ENCODE measurements around the gene OPN1SW. TPM values are rescaled to one million over a fixed set of nuclear protein-coding genes. Genes with fewer than 3 reads are reported as not detected.

The OPN1SW gene
- total RNA-seq, 1 experiment from 2014 or later, result not detected

DNA sequence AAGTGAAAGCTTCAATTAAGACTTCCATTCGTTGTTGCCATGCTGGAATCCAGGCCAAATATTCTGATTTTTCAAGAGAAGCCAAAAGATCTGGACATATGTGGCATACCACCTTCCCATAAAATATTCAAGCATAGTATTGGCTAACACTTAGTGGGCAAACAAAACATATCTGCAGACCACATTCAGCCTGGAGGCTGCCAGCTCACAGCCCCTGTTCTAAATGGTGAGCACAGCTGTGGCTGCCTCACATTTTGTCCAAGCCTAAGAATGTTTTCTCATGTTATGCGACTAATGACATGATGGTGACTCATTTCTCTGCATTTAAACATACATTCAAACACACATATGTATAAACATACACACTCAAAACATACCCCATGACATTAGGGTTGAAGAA, 47.0 kb downstream of the OPN1SW start:
- Histone ChIP-seq H3K9me3 (no peaks in the 10 kb centered on the region), H3K4me3 (no peak overlapping the region), H3K27me3 (no peaks in the 10 kb centered on the region), H3K36me3 (no peaks in the 10 kb centered on the region)
- DNase-seq, result no peak

DNA sequence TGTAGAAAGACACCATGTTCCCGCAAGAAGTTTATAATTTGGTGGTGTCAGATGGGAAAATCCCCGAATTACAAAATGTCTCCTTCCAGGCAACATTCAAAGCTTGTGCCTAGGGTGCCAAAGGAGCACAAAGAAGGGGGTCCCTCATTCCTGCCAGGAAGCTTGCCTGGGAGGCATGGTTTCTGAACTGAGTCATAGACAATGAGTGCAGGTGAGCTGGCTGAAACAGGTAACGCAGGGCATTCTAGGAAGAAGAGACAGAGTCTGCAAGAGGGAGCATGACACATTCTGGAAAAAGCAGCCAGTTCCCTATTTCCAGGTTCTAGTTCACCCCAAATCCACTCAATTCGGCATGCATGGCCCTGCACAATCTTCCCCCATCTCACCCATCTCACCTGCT, 48.4 kb downstream of the OPN1SW start:
- Histone ChIP-seq H3K36me3 (no peaks in the 10 kb centered on the region), H3K27me3 (no peaks in the 10 kb centered on the region), H3K4me3 (no peak overlapping the region), H3K9me3 (no peaks in the 10 kb centered on the region)
- DNase-seq, result no peak

DNA sequence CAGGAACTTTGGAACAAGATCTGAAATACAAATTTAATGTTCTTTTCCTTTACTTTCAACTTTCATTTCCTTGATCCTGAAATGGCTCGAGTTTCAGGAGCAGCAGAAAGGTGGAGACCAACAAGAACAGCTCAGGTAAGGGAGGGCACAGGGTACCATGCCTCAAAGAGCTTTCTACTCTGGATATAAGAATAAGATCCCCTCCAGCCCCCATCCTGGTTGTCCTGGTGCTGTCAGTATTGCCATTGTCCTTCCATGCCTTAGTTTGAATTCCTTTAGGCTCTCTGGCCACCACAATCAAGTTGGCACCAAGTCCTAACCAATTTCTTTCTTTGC, 48.9 kb downstream of the OPN1SW start:
- Histone ChIP-seq H3K9me3 (no peaks in the 10 kb centered on the region), H3K4me3 (no peak overlapping the region), H3K27me3 (no peaks in the 10 kb centered on the region), H3K36me3 (no peaks in the 10 kb centered on the region)
- no peak for DNase-seq

DNA sequence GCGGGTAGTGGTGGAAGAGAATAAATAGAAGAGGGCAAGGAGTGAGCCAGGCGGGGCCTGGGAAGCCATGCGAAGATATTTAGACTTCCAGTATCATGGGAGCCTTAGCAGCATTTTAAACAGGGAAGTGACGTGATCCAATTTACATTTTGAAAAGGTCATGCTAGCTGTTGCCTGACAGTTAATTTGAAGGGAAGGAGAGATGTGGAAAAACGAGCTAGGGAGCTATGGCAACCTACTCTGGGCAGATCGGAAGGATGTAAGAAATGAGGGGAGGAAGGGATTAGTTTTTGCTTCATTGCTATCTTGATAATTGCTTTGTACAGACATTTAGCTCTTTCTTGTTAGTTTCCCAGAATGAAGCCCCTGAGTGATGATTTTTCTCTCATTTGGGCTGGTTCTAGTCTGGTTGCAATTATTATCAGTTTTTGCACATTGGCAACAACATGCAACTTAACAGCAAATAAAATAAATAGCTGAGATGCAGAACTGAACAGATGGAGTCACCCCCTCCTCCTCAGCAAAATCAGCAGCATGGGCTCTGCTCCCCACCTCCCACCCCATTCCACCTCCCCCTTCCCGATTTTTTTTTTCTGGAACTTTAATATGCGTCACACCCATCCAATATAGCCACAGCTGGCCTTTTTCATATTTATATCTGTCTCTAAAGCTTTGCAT, 49.4 kb downstream of the OPN1SW start:
- Histone ChIP-seq H3K36me3 (no peaks in the 10 kb centered on the region), H3K4me3 (no peak overlapping the region), H3K9me3 (no peaks in the 10 kb centered on the region), H3K27me3 (no peaks in the 10 kb centered on the region)
- DNase-seq, result no peak

DNA sequence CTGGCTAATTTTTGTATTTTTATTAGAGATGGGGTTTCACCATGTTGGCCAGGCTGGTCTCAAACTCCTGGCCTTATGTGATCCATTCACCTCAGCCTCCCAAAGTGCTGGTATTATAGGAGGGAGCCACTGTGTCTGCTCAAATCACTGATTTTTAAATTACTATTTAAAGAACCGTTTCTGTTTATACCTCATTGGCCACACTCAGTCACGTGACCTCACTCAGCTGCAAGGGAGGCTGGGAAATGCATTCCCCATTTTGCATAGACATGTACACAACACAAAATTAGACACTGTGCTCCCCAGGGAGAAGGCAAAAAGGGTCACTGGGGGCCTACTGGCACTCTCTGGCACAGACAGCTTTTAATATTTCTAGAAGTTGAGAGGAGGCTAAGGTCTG, 50.1 kb downstream of the OPN1SW start:
- H3K4me3 ChIP-seq, result no peak overlapping the region
- no peak for DNase-seq
- no peaks in the 10 kb centered on the region for H3K27me3 ChIP-seq
- H3K9me3 ChIP-seq, result no peaks in the 10 kb centered on the region
- no peaks in the 10 kb centered on the region for H3K36me3 ChIP-seq

DNA sequence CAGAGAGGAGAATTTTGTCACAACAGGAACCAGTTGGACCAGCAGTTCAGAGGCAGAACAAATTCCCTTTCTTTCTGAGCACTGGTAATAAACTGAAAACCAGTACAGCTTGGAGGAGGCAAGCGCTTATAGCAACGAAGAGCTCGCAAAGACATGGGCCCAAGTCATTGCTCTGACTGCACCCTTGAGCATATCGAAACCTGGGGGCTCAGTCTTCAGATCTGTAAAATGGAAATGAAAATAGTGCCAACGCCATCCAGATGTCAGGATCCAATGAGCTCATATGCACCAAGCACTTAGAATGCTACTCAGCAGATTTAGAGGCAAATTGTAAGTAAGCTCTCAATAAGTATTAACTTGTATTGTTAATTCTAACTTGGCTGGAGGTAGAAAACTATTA, 50.9 kb downstream of the OPN1SW start:
- Histone ChIP-seq H3K27me3 (no peaks in the 10 kb centered on the region), H3K4me3 (no peak overlapping the region), H3K9me3 (no peaks in the 10 kb centered on the region), H3K36me3 (no peaks in the 10 kb centered on the region)
- no peak for DNase-seq

Other genes with a start within 250 kb of the OPN1SW start
- gene GARIN1A, start 103.5 kb downstream of the OPN1SW start, total RNA-seq (2014; rRNA removed; shearing (Covaris generic); ENCODE audit: low replicate concordance), result 0.02 and 0.46 TPM in 2 replicates
- gene CALU, start 36.4 kb downstream of the OPN1SW start, total RNA-seq (2014; rRNA removed; shearing (Covaris generic); ENCODE audit: low replicate concordance), result 118 and 161 TPM in 2 replicates
- gene CCDC136, start 16.2 kb upstream of the OPN1SW start, total RNA-seq (2014; rRNA removed; shearing (Covaris generic); ENCODE audit: low replicate concordance), result 0.53 TPM in 1 of 2 replicates, not detected in the other
- gene FLNC, start 54.6 kb upstream of the OPN1SW start, total RNA-seq (2014; rRNA removed; shearing (Covaris generic); ENCODE audit: low replicate concordance), result 71.1 and 93.1 TPM in 2 replicates
- 83.6 and 97.0 TPM in 2 replicates for gene ATP6V1F, start 87.1 kb upstream of the OPN1SW start, total RNA-seq (2014; rRNA removed; shearing (Covaris generic); ENCODE audit: low replicate concordance)
- not detected in 2 replicates for gene KCP, start 134.9 kb upstream of the OPN1SW start, total RNA-seq (2014; rRNA removed; shearing (Covaris generic); ENCODE audit: low replicate concordance)
- gene IRF5, start 162.1 kb upstream of the OPN1SW start, total RNA-seq (2014; rRNA removed; shearing (Covaris generic); ENCODE audit: low replicate concordance), result 0.89 and 2.4 TPM in 2 replicates